ENCODE results near the gene PIGN.

Gene PIGN

DNA sequence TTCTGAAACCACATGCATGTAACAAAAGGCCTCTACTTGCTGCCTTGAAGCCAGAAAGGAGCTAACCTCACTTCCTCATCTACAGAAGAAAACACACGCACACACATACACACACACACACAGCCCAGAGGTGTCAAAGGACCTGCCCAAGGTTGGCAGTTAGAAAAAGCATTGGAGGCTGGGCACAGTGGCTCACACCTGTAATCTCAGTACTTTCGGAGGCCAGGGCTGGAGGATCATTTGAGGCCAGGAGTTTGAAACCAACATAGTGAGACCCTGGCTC lies 168.2 kb downstream of the PIGN start:
- DNase-seq (ENCODE audit: low read depth in 4 of 4, low spot score in 1 of 4) = no peak

DNA sequence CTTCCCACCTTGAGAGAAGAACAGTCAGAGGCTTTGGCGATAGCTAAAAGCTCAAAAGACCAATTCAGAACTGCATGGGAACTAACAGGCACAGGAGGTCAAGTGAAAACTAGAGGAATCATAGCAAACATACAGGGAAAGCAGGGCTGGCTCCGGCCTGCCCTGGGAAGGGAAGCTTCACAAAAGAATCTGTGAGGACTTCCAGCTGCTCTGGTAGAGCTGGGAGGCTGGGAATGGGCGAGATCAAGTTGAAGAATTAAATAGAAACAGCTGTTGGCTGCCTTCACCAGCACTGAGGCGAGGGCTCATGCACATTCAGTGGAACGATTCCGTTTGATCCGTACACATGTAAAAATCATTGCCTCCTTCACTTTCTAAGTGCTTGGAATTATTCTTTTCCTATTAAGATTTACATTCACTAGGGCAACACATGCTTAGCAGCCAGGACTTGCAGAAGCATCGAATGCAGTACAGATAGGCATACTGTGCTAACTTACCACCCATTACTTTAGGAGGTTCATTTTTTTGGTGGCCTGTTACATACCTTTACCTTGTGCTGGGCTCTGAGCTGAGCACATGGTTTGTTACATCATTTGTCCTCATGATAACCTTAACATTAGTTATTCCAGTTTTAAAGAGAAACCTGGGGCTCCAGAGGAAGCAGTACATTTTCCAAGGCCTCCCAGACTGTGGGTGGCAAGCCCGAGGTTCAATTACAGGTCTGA lies 168.7 kb downstream of the PIGN start:
- DNase-seq (ENCODE audit: low read depth in 4 of 4, low spot score in 1 of 4) = no peak

DNA sequence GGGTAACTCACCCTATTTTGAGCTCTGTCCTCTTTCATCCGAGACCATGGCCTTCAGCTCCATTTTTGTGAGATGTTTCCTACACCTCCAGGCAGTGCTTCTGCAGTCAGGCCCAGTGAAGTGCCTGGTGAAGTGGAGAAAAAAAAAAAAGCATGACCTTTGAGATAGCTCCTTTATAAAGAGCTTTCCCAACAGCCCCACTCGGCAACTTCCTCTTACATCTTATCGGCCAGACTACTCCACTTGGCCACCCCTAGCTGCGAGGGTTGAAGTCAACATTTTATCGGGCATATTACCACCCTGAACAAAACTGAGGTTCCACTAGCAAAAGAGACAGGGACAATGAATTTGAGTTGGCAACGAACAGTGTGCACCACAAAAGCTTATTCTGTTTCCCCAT lies 169.2 kb downstream of the PIGN start:
- DNase-seq (ENCODE audit: low read depth in 4 of 4, low spot score in 1 of 4) = no peak

DNA sequence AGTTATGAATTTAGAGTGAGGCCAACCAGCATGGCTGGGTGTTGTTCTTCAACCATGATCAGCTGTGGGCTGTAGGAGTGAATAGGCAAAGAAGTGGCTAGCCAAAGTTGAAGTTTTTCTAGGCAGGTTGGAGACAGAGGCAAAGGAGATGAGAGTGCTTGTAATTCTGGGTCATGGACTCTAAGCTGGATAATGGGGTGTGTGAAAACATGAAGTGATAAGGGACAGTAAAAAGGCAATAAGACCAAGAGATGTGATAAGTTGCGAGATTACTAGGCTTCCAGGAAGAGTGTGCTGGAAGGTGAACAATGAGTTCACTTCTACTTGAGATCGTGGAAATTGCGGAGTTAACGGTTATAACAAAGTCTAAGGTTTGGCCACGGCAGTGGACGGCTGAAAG lies 175.4 kb downstream of the PIGN start:
- no peak for DNase-seq (ENCODE audit: low read depth in 4 of 4, low spot score in 1 of 4)

DNA sequence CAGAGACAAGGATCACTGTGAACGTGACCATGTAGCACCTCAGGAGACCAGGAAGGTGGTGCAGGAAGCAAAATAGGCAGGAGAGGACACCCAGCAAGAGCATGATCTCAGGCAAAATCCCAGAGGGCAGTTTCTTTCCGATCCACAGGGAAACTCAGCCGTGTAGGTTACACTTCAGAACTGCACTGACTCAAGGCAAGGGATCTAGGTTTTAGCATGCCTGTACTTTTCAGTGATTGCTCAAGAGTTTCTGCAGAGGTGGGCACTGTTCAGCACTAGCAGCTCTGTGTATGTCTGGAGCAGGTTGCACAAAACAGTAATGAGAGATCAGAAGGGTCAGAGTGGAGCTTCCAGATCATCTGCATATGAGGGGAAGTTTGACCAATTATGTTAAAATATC lies 177.3 kb downstream of the PIGN start:
- no peak for DNase-seq (ENCODE audit: low read depth in 4 of 4, low spot score in 1 of 4)

DNA sequence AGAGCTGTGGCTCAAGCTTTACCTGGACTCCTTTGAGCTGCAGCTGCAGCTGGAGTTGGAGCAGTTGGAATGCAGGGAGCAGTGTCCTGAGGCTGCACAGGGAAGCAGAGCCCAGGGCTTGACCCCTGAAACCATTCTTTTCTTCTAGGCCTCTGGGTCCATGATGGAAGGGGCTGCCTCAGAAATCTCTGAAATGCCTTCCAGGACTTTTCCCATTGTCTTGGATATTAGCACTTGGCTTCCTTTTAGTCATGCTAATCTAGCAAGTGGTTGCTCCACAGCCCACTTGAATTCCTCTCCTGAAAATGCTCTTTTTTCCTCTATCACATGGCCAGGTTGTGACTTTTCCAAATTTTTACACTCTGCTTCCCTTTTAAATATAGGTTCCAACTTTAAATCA lies 185.5 kb downstream of the PIGN start:
- no peak for DNase-seq (ENCODE audit: low read depth in 4 of 4, low spot score in 1 of 4)

DNA sequence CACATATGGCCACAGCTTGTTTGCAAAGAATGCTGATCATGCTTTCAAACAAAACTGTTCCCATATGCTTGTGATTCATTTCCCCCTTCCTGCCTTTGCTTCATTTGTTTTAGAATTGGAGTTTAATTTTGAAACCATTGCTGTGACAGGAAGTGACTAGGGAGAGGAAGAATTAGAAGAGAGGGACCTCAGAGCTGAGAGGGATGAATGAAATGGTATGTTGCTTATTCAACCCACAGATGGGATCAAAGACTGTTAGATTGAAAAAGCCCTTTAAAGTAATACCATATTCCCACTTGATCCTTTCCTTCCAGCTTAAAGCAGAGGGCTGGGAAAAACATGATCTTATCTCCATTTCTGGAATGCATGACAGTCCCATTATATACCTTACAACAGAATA lies 187.9 kb downstream of the PIGN start:
- no peak for DNase-seq (ENCODE audit: low read depth in 4 of 4, low spot score in 1 of 4)

DNA sequence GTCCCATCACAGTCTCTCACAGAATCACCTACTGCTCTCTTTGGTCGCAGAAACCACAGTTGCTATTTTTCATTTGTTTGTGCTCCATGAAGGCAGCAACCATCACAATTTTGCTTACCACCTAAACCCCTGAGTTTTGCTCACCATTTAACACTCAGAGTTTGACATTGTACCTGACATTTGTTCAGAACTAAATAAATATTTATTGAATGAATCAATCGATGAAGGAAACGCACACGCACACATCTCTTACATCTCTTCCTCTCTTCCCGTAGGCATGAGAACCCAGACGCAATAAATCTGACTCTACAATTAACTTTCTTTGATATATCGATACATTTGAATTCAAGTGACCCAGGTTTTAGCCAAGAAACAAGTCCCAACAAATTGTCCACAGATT lies 188.5 kb downstream of the PIGN start:
- DNase-seq (ENCODE audit: low read depth in 4 of 4, low spot score in 1 of 4) = no peak

DNA sequence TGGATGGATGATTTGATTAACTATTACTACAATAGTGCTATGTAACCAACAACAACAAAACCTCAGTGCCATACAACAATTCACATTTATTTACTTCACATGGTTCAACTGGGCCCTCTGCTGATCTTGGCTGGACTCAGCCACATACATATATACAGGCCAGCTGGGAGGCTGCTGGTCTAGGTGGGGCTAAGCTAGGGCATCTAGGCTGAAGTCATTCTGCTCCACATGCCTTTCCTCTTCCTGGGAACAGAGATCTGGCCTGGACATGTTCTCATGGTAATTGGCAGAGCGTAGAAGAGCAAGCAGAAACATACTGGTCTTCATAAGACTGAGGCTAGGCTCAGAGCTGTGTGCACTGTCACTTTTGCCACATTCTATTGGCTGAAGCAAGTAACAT lies 191.2 kb downstream of the PIGN start:
- DNase-seq (ENCODE audit: low read depth in 4 of 4, low spot score in 1 of 4) = no peak

DNA sequence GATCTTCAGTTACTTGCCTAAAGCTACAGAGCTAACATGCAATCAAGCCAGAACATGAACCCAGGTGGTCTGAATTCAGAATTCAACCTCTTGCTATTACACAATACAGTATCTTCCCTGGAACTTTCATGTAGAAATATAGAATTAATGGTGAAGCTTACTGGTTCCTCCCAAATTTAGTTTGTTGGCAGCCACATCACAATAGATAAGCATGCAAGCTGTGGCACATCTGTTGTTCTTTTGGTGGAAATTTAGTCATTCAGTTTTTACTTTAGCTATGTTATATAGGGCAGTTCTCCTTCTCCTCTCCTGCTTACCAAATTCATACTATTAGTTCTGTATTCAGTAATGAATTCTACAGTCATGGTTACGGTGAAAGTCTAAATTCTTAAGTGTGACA lies 193.0 kb downstream of the PIGN start:
- DNase-seq (ENCODE audit: low read depth in 4 of 4, low spot score in 1 of 4) = no peak

DNA sequence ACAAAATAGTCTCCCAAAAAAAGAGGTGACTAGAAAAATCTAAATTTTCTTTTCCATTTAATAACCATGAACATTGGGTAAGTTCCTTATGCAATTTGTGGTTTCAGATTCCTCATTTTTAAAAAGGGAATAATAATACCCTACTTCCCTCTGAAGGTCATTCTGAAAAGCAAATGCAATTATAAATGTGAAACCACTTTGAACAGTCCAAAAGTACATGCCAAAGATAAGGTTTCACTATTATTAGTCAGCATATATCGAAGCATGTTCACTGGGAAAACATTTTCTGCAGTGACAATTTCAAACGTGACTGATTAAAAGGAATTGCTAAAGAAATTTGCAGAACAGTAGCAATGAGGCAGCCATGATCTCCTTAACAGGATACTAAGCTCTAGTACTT lies 193.9 kb downstream of the PIGN start:
- no peak for DNase-seq (ENCODE audit: low read depth in 4 of 4, low spot score in 1 of 4)

DNA sequence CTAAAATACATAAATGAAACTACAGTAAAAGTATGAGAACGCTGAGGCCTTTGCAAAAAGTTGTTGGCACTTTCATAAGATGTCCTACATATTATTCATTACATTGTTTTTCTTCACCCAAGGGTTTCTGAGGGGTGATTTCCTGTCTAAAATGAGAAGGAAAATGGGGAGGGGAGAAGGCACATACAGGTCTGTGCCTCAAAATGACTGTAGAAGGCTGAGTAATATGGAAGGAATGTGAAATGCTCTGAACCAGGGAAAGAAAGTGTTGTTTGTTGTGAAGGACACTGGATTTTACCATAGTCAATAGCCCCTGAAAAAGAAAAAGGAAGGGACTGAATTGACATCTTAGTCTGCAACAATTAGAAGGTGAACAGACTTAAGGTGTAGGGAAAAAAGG lies 194.6 kb downstream of the PIGN start:
- no peak for DNase-seq (ENCODE audit: low read depth in 4 of 4, low spot score in 1 of 4)

DNA sequence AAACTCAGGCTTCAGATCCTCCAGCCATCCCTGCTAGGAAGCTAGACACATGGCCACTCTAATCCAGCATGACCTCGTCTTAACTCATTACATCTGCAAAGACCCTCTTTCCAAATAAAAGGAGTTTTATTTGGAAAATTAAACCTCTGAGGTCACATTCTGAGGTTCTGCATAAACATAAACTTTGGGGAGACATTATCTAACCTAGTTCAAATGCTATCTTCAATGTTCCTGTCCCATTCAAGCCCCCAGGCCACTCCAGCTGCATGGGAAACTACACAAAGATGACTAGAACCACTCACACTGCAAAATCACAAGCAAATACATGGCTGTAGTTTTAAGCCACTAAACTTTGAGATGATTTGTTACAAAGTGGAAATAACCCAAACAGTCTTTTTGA lies 195.0 kb downstream of the PIGN start:
- DNase-seq (ENCODE audit: low read depth in 4 of 4, low spot score in 1 of 4) = no peak

DNA sequence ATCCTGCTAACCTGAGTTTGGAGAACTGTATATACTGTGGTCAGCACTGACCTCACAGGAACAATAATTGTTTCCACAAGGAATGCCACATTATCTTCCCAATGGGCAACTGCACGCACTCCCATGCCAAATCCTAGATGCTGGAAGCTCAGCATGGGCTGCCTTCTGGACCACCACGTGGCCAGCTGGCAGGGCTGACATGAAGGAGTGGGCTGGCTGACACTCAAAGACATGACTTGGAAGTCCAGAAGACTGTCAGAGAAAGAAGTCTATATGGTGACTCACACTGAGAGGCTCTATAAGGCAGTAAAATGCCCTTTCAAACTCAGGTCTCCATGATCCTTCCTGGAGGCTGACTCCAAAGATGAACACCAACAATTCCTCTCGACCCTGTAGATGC lies 195.7 kb downstream of the PIGN start:
- DNase-seq (ENCODE audit: low read depth in 4 of 4, low spot score in 1 of 4) = no peak
